ENCODE data around the gene FASN. TPM values are rescaled to one million over a fixed set of nuclear protein-coding genes. Genes with fewer than 3 reads are reported as not detected.

The FASN gene
- total RNA-seq, 4 donors from 2014 or later, result 141 to 424 (median 233) TPM

GRCh38 chr17:82092628-82092994 lies 5.4 kb downstream of the FASN start:
- no peak overlapping the region for H3K4me3 ChIP-seq (ENCODE audit: low read depth, poor library complexity, severe bottlenecking)
- intact Hi-C loops (cut with DNase I; ENCODE audit: low total_unique reads), result no loop called here
- TF ChIP-seq POLR2A (IDR thresholded peaks at IDR 0.05), result no peak
- TF ChIP-seq CTCF (IDR thresholded peaks at IDR 0.05), result no peak
- no peak for DNase-seq (ENCODE audit: low spot score in 2 of 2)
- 91 to 94% methylated on average over 14 to 17 of the region's 20 CpGs for WGBS, 2 donors

DNA sequence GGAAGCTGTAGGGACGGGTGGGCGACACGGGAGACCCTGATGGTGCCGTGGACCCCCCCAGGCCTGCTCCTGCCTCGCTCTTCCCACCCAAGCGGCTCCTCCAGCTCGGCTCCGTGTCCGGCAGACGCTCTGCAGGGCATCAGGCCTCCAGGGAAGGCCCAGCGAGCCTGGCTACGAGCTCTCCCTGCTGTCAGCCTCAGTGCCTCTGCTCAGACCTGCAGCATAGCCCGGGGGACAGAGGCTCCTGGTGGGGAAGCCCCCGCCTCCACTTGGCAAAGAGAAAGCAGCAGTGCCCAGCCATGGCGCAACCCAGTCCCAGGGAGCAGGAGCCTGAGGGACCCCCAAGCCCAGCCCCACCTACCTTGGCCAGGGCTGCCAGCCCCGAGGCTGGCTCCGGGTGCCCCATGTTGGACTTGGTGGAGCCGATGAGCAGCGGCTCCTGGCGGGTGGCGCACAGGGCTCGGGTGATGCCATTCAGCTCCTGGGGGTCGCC lies 5.9 kb downstream of the FASN start:
- intact Hi-C loops (cut with DNase I; ENCODE audit: low total_unique reads), result no loop called here
- DNase-seq (ENCODE audit: low spot score in 2 of 2), result no peak
- TF ChIP-seq CTCF (IDR thresholded peaks at IDR 0.05) (no peak), POLR2A (IDR thresholded peaks at IDR 0.05) (no peak)
- 92 to 94% methylated on average over 23 of the region's 23 CpGs for WGBS, 2 donors
- no peak overlapping the region for H3K4me3 ChIP-seq (ENCODE audit: low read depth, poor library complexity, severe bottlenecking)

DNA sequence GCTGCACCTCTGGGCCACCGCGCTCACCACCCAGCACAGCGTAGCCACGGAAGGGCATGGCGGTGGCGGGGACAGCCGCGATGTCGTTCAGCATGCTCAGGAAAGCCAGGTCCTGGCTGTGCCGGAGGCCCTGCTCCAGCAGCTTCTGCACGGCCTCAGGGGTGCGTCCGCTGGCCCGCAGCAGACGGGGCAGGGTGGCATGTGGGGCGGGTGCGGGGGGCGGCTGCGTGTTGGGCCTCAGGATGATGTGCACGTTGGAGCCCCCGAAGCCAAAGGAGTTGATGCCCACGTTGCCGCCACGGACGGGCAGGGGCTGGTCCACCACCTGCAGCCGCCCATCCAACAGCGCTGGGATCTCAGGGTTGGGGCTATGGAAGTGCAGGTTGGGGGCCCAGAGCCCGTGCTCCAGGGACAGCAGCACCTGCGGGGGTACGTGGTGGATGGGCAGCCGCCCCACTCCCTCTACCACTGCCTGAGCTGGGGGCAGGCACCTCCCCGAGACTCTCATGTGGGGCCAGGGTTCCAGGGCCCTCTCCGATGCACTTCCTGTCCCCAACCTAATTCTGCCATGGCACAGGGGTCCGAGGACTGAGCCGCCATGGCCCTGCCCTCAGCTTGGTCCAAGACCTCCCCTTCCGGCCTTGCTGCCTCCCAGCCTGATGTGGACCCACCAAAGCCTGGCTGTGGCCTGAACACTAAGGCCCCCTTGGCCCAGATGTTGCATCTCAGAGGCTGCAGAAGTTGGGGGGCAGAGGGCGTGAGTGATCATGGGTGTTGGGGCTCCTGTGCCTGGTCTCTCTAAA lies 6.6 kb downstream of the FASN start:
- WGBS, 2 donors, result 92 to 97% methylated on average over 33 to 35 of the region's 37 CpGs
- no peak overlapping the region for H3K4me3 ChIP-seq (ENCODE audit: low read depth, poor library complexity, severe bottlenecking)
- intact Hi-C loops (cut with DNase I; ENCODE audit: low total_unique reads), result no loop called here
- TF ChIP-seq POLR2A (IDR thresholded peaks at IDR 0.05) (no peak), CTCF (IDR thresholded peaks at IDR 0.05) (no peak)
- no peak for DNase-seq (ENCODE audit: low spot score in 2 of 2)

DNA sequence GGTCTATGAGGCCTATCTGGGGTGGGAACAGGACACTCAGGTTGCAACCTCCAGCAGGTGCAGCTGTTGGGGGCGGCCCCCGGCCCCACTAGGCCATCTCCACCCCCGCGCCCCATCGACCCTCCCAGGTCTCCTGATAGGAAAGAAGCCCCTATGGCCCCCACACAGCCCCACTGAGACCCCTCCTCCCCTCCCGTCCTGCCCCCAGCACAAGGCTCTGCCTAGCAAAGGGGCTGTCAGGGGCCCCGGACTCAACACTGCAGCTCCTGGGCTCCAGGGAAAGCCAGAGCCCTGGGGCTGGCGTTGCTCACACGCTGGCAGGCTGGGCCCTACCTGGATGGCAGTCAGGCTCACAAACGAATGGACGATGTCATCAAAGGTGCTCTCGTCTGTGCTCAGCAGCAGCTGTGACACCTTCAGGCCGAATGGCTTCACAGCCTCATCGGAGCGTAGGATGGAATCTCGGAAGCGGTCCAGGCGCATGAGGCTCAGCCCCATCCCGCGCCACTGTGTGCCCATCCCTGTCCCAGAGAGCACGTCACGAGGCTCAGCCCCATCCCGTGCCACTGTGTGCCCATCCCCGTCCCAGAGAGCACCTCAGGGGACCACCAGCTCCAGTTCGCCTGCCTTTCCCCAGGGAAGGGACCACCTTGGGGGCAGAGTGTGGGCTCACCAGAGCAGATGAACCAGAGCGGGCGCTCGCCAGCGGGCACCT lies 7.3 kb downstream of the FASN start:
- H3K4me3 ChIP-seq (ENCODE audit: low read depth, poor library complexity, severe bottlenecking), result no peak overlapping the region
- DNase-seq (ENCODE audit: low spot score in 2 of 2), result no peak
- intact Hi-C loops (cut with DNase I; ENCODE audit: low total_unique reads), result no loop called here
- TF ChIP-seq CTCF (IDR thresholded peaks at IDR 0.05) (no peak), POLR2A (IDR thresholded peaks at IDR 0.05) (no peak)
- 91 to 96% methylated on average over 27 to 29 of the region's 29 CpGs for WGBS, 2 donors

DNA sequence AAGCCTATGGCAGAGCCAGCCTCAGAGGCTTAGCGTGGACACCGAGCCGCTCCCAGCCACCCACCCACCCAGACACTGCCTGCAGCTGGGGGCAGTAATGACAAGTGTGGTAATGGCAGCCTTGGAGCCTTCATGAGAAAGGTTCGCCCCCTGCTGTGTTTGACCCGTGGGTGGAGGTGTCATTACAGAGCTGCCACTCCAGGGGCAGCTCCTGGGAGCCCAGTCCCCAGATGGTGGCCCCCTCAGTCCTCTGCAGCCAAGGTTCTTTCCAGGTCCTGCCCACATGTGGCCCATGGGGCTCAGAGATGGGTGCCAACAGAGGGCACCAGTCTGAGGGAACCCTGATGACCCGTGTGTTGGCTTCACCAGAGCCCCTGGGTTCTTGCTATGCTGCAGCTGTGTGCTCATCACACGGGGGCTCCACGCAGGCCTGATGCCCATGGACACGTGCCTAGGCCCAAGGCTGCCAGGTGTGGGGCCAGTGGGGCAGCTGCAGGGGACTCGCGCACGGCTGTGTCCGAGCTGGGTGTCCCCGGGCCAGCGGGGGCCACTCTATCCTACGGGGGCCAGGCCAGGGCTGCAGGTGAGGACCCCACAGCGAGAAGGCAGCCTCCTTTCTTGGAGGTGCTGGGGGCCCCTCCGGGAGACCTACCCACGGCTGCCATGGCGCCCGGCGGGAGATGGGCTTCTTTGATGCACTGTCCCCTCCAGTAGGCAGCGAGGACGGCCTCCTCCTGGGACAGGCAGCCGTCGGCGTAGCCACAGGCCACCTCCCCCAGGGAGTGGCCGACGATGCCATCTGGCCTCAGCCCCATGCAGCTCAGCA lies 8.1 kb downstream of the FASN start:
- intact Hi-C loops (cut with DNase I; ENCODE audit: low total_unique reads), result no loop called here
- no peak overlapping the region for H3K4me3 ChIP-seq (ENCODE audit: low read depth, poor library complexity, severe bottlenecking)
- DNase-seq (ENCODE audit: low spot score in 2 of 2), result no peak
- 91% methylated on average over 7 to 10 of the region's 29 CpGs for WGBS, 2 donors
- TF ChIP-seq CTCF (IDR thresholded peaks at IDR 0.05), result no peak
- TF ChIP-seq POLR2A (IDR thresholded peaks at IDR 0.05), result no peak
